Activated T-helper 1 cell treated with Interleukin-2 at 50 U/mL for 16 hours (primary cell): ENCODE measurements around the gene MARK2.

ENCODE experiments used
- DNase-seq: peaks from one replicate; pipeline ENCODE4 v3.0.0-alpha.2; 2020; ENCODE audit warnings: low read depth

The MARK2 gene

DNA sequence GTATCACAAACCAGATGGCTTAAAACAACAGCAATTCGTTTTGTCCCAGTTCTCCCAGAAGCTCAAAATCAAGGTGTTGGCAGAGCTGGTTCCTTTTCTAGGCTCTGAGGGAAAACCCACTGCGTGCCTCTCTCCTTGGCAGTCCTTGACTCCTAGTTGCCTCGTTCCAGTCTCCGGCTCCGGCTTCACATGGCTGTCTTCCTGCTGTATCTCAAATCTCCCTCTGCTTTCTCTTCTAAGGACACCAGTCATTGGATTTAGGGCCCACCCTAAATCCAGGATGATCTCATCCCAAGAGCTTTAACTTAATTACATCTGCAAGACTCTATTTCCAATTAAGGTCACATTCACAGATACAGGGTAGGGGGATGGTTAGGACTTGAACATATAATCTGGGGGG is 90.7 kb downstream of the MARK2 start:
- no peak for DNase-seq

GRCh38 chr11:63931045-63931444 is 92.1 kb downstream of the MARK2 start:
- DNase-seq: no peak

DNA sequence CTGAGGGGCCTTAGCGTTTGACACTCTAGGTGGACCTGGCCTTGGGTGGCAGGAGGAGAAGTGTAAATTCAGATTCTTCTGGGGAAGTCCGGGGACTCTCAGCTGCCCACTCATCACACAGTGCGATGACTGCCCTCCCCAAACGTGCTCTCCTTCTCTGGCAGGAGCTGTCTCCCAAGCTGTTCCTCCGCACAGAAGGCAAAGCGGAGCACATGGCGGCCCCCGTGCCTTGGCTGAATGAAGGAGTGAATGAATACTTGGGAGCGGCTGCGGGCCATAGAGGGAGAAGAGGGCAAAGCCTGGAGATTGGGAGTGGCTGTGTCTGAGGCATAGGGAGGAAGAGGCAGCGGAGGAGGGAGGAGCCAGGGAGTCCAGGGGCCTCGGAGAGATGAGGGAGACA is 93.0 kb downstream of the MARK2 start:
- DNase-seq: no peak

DNA sequence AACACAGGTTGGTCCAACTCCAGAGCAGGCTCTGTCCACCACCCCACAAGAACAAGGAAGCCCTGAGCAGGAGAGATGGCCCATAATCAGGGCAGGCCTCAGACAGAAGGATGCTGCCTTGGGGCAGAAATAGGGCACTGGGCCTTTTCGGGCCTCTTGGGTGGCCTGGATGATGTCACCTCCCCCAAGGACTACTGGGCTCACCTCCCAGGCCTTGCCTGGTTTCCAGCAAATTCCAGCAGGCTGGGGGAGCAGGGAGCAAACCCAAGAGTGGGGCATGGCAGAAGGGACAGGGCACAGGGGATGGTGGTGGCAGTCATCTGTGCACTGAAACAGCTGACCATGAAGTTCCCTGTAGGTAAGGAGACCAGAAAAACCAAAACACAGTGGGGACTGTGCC is 94.5 kb downstream of the MARK2 start:
- no peak for DNase-seq

GRCh38 chr11:63937713-63938478 is 99.0 kb downstream of the MARK2 start:
- no peak for DNase-seq

GRCh38 chr11:63938479-63939396 is 99.8 kb downstream of the MARK2 start, which contains the start of gene NAA40:
Gene NAA40 (plus strand): TSS chr11:63939002. CDS start chr11:63939097, 95 bp downstream.
- DNase-seq: peak; percentile 88

DNA sequence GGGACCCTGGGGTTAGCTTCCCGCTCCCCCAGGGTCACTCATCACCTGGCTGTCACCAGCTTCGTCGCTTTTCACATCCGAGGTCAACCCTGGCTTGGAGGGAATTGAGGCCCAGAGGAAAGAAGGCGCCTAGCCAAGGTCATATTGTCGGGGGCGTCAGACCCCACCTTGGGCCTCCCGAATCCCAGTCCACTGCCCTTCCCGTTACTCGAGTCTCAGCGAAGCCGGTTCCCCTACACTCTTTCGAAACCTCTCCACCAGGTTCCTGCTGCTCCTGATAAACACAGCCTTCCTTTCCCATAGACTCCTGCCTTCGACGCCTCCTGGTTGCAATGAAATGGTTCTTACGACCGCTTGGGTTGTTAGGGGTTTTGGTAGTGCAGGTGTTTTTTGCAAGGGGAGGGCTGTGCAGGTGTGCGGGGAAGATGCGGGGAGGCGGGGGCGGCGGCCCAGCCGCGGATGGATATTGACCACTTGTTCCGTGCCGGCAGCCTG is 100.5 kb downstream of the MARK2 start:
- DNase-seq: no peak

- no peak for DNase-seq
Measured at GRCh38 chr11:63940786-63941185, 101.9 kb downstream of the MARK2 start.

DNA sequence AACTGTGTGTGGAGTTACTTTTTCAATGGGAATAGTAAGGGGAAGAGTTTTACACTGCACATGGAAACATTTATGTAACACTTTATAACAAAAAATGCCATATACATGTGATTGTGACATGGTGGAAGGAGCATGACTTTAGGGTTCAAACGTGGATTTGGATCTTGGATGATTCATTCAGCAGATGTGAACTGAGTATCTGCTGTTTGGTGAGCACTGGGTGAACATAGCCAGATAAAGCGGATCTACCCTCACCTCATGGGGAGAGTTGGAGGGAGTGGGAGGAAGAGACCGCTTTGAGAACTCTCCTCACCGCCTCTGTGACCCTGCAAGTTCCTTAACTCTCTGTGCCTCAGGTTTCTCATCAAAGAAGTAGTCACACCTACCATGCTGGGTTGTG is 103.0 kb downstream of the MARK2 start:
- DNase-seq: no peak

GRCh38 chr11:63942803-63943202 is 103.9 kb downstream of the MARK2 start:
- no peak for DNase-seq

GRCh38 chr11:63944987-63945386 is 106.1 kb downstream of the MARK2 start:
- no peak for DNase-seq

DNA sequence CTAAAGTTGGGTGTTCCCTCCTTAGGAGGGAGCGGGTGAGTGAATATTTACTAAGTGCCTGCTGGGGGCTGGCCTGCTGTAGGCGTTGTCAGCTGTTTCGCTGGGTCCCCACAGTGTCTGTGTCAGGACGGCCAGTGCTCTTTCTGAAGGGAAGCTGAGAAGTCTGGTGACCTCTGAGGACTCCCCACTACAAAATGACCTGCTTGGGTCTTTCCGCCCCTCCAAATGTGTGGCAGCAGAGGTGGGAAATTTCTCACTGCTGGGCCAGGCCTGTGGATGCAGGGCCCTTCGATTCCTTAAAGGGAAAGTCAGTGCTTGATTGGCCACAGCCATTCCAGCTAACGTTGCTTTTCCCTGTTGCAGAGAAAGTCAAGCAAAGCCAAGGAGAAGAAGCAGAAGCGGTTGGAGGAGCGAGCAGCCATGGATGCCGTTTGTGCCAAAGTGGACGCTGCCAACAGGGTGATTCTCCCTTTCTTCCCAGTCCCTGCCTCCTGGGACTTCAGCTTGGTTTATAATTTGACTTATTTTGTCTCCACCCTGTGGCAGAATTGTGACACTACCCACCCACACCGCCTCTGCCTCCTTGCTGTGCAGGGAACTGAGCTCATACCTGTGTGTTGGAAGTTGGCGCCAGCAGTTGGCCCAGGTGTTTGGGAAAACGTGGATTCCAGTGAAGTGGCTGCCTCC is 106.7 kb downstream of the MARK2 start:
- DNase-seq: peak; percentile 19

- no peak for DNase-seq
Measured at GRCh38 chr11:63951779-63952536, 113.0 kb downstream of the MARK2 start.

DNA sequence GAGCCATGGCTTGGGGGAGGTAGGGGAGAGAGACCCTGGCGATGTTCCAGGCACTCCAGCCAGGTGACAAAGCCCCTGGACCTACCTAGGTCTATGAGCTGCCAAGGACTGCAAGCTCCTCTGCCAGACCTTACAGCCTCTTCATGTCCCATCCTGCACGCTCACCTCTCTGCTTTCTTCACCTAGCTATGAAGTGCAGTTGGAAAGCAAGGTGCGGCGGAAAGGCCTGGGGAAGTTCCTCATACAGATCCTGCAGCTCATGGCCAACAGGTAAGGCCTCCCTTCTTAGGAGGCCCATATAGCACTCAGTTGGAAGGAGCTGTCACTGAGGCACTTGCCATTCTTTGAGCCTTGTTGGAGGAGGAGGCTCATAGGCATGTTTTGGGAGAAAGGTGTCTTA is 113.7 kb downstream of the MARK2 start:
- no peak for DNase-seq

DNA sequence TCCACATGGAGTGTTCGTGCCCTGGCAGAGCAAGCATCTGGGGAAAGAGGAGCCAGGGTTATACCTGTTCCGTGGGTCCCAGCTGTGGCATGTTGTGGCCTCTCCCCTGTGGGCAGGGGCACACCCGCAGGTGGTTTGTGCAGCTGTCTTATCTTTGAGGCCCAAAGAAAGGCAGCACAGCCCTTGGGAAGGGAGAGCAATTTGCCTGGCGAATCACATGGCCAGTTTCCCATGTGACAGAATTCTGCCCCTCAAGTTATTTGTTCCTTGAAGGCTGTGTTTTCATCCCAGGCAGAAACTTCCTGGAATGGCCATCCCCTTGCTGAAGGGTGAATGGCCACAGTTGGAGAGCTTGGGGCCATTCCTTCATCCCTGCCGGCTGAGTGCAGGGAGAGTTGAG is 119.1 kb downstream of the MARK2 start:
- DNase-seq: no peak
